ENCODE measurements around the gene UXS1.

- TF ChIP-seq FOXM1 (IDR thresholded peaks at IDR 0.05; ENCODE audit: borderline replicate concordance) (no peak), NFRKB (IDR thresholded peaks at IDR 0.05) (no peak)
These were observed 17.5 kb downstream of the UXS1 start for GRCh38 chr2:106176446-106177099.

Data from HEK293T (cell line).